HUDEP-2 (cell line): ENCODE data around the gene SLC43A3.
A peak's percentile ranks its signal among the peaks of the same experiment; 100 is the strongest.

Experiments used
- DNase-seq, 76 experiments: peaks; one replicate each; lab custom pipeline; 2025; ENCODE audit not compliant: unreplicated experiment in 76 of 76; lab: John Stamatoyannopoulos, UW

Gene SLC43A3

GRCh38 chr11:57390535-57390934 lies 36.4 kb downstream of the SLC43A3 start, which contains the start of gene PRG2:
Gene PRG2 (minus strand): TSS chr11:57390650. CDS start chr11:57389944, 706 bp downstream.
- DNase-seq, result peak in 1 of 76 experiments; percentile 24

DNA sequence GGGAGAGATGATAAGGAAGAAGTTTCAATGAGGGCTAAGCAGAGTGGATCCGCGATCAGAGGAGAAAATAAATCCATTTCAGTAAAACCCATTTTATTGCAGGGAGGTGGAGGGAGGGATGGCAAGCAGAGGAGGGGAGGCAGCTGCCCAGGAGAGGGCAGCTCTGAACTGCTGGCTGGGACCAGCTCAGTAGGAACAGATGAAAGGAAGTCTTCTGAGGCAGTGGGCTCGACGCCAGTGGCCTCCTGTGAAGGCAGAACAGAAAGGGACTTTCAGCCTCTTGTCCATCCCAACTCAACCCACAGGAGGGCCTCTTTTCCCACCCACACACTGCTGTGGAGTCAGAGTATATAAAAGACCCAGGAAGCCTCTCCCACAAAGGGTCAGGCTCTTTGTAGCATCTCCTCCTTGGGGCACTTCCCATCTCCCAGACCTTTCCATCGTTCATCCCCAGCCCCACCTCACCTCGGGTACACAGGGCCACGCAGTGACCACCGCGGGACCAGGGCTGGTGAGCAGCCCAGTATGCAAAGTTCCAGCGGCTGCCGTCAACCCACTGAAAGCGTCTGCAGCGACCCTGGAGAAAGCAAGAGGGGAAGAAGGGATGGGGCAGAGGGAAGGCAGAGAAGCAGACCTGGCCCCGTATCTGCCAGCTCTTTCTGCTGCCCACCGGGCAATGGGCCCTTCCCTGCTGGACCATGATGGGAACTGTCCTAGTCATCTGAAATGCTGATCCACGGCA lies 39.5 kb downstream of the SLC43A3 start:
- peak in 49 of 76 experiments; percentile 11 to 70 (median 36) for DNase-seq

- no peak for DNase-seq
Measured at GRCh38 chr11:57386178-57386940, 40.6 kb downstream of the SLC43A3 start.

DNA sequence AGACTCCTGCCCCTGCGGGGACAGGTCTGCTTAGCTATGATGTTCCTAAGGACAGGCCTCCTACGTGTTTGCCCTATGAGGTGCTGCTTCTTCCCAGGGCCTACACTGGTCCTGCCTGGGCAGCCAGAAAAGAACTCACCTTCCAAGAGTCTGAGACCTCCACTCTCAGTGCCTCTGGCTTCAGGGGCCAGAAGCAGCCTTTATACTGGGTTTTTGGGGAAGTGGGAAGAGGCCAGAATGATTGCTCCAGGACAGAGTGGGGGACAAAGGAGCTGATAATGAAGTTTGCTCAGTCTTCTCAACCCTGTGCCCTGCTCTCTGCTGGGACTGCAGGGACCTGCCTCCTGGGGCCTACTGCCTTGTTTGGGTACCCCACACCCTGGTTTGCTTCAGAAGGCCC lies 45.9 kb downstream of the SLC43A3 start, which contains the start of gene PRG3:
Gene PRG3, minus strand, starts transcription at position 176 of the 400 bp plus-strand sequence. CDS start 442 bp downstream, outside the sequence.
- no peak for DNase-seq

DNA sequence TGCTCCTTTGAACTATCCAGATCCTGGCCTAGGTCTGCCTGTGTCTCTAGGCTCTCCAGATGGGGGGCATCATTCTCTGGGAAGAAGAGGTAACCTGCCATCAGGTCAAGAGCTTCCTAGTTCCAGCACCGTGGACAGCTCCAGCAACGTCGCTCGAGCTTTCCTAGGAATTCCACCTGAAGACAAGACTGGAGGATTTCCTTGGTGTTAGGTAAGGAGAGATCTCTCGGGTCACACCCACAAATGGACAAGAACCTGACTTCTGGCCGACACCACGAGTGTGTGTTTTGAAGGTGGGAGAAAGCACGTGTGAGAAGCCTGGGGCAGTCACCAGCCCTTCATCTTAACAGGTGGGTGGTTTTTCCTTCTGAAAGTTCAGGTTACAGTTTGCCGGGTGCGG lies 47.2 kb downstream of the SLC43A3 start:
- DNase-seq, result peak in 10 of 76 experiments; percentile 11 to 30 (median 18)

- no peak for DNase-seq
Measured at GRCh38 chr11:57378186-57378585, 48.7 kb downstream of the SLC43A3 start.

GRCh38 chr11:57377107-57377506 lies 49.8 kb downstream of the SLC43A3 start:
- DNase-seq, result no peak

DNA sequence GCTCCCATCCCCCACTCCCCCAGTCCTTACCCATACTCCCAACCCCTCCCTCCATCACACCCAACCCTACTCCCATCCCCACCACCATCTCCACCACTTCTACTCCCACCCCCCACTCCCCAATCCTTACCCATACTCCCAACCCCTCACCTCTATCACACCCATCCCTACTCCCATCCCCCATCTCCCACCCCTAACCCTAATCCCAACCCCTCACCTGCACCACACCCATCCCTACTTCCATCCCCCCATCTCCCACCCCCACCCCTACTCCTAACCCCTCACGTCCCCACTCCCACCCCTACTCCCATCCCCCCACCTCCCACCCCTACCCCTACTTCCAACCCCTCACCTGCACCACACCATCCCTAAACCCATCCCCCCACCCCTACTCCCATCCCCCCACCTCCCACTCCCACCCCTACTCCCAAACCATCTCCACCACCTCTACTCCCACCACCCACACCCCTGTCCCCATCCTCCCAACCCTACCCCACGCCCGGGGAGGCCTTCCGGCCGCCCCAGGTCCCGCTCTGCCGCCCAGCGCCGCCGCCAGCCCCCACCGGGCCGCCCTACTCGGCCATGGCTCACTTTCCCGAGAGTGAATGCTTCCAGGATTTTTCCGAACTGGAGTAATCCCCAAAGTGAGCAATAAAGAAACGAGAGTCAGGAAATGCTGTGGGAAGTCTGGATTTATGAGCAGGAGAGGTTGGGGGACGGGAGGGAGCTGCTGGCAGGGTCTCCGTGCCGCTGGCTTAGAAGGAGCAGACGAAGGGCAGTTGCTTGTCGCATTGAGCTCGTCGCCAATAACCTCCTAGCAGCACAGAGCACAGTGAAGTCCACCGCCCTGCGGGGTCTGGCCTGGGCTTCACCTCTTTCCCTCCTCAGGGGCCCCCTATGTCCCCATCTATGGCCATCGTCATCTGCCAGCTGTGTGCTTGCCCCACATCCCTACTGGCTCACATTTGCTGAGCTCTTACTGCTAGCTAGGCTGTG lies 50.5 kb downstream of the SLC43A3 start:
- DNase-seq, result no peak

DNA sequence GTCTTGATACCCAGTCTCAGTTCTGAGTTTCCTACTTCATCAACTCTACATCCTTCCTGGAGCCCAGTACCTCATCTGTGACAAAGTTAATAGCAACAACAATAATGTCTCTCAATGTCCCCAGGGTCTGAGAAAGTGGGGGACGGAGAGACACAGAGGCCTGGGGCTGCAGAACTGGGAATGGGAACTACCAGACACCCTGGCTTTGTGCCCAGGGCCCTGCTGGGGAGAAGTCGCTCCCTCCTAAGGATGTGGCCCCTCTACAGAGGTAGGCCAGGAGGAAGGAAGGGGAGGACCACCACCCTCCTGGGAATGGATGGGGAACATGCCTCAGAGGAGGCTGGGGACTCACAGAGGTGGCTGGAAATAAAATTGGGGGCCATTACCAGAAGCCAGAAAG lies 51.4 kb downstream of the SLC43A3 start:
- DNase-seq, result no peak

GRCh38 chr11:57374966-57375365 lies 52.0 kb downstream of the SLC43A3 start:
- no peak for DNase-seq

GRCh38 chr11:57373146-57373545 lies 53.8 kb downstream of the SLC43A3 start:
- DNase-seq, result no peak

GRCh38 chr11:57370941-57371340 lies 56.0 kb downstream of the SLC43A3 start:
- no peak for DNase-seq

DNA sequence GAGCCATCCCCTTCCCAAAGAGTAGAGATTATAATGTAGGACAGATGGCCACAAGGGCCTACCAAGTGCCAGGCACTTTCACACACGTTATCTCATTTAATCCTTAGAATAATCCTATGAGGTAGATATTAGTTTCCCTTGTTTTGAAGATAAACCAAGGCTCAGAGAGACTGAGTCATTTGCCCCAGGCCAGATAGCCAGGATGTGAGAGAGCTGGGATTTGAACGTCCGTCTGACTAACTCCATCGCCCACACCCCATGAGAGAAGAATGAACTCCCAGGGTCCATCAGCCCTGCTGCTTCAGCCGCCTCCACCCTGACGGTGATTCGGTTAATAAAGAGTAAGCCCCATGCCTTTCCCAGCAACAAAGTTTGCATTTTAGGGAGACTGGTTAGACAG lies 56.7 kb downstream of the SLC43A3 start:
- DNase-seq, result no peak

DNA sequence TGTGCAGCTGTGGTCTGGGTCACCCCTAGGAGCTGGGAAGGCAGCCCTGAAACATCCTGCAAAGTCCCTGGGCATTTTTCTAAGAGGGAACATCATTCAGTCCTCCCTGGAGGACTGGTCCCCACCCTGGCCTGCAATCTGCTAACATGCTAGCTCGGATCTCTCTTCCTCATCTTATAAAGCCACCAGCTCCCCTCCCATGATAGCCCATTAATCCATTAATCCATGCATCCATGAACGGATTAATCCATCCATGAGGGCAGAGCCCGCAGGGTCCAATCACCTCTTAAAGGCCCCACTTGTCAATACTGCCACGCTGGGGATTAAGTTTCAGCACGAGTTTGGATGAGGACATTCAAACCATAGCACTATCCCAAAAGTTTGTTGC lies 58.1 kb downstream of the SLC43A3 start:
- no peak for DNase-seq

- DNase-seq, result no peak
Measured at GRCh38 chr11:57368106-57368844, 58.6 kb downstream of the SLC43A3 start.

DNA sequence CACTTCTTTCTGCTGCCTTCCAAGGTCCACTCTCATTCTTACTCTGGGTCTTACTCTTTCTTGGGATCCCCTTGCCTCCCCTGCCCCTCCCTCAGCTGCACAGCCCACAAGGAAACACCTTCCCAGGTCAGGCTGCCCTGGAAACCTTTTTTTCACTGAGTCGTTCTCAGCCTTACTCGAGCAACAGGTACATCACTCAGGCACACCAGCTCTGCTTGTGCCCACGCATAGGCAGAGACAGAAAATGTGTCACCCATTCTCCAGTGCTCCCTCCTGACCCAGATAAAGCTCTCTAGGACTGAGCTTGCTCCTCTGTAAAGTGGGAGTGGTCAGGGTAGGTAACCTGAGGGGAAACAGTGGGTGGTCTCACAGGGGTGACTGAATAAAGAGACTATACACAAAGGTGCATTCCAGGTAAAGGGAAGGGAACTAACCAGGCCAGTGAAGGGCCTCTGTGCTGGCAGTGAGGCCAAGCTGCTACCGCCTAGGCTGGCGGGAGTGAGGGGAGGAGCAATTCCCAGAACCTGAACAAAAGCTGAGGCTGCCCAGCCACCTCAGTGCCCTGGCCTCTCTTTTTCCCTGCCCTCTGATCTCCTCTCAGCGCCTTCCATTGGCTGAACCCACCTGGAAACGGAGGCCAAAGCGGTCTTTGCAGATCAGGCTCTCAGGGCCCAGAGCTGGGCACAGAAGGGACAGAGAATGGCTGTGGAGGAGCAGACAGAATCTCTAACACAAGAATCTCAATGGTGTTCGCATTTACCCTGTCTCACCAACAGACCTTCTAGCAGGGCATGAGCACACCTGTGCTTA lies 61.9 kb downstream of the SLC43A3 start:
- no peak for DNase-seq

GRCh38 chr11:57363131-57364080 lies 63.5 kb downstream of the SLC43A3 start:
- DNase-seq, result no peak

GRCh38 chr11:57361926-57362325 lies 65.0 kb downstream of the SLC43A3 start:
- DNase-seq, result no peak
